ENCODE measurements around the gene DNAH7. TPM values are rescaled to one million over a fixed set of nuclear protein-coding genes. Genes with fewer than 3 reads are reported as not detected.

Gene DNAH7
- total RNA-seq, 4 donors from 2014 or later, result 0.05 to 0.07 (median 0.05) TPM; not detected in 1

DNA sequence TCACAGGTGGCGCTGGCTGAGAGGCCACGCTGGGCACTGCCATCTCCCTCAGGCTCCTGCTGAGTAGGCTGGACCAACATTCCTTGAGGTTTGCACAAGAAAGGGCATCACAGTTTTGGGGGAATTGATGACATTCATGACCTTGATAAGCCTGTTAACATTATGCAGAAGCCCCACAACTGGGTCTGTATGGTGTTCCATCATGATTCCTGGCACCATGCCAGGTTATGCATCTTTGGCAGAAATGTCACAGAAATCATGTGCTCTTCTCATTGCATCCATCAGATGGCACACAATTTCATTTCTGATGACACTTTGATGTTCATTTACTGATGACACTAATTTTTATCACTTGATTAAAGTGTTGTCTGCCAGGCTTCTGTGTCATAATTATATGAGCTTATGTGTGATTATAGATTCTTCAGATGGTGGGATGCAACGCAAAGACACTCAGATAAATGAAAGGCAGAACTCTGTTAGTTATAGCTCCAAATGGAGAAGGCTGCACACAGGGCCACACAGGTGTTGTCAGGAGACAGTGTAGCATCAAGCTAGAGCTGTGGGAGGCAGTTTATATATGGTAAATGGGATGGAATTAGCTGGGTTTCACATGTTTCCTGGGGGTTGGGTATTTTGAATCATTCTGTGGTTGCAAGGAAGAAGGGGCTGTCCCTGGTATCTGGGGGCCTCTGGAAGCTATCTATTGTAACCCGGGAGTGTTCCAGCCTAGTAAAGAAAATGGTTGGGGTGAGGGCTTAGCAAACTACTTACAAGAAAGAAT, 220.3 kb downstream of the DNAH7 start:
- ATAC-seq (no peak), DNase-seq (no peak)
- Histone ChIP-seq H3K4me1 (no peaks in the 10 kb centered on the region), H3K27me3 (no peaks in the 10 kb centered on the region), H3K36me3 (no peaks in the 10 kb centered on the region), H3K9me3 (no peaks in the 10 kb centered on the region), H3K4me3 (no peak overlapping the region), H3K27ac (no peak overlapping the region)
- TF ChIP-seq CTCF (IDR thresholded peaks at IDR 0.05 in 4 of 5, conservative IDR thresholded peaks at IDR 0.05 in 1 of 5) (no peak), POLR2A (IDR thresholded peaks at IDR 0.05) (no peak)
- intact Hi-C loops (cut with DNase I; ENCODE audit: low total_unique reads), result no loop called here
- in situ Hi-C loops (cut with MboI; ENCODE audit: low sequenced_read_pairs in 4 of 4), result no loop called here

- no peaks in the 10 kb centered on the region for H3K27me3 ChIP-seq
- no peak for TF ChIP-seq POLR2A (IDR thresholded peaks at IDR 0.05)
- TF ChIP-seq CTCF (IDR thresholded peaks at IDR 0.05 in 4 of 5, conservative IDR thresholded peaks at IDR 0.05 in 1 of 5), result no peak
- H3K4me3 ChIP-seq, result no peak overlapping the region
- H3K36me3 ChIP-seq, result no peaks in the 10 kb centered on the region
- in situ Hi-C loops (cut with MboI; ENCODE audit: low sequenced_read_pairs in 4 of 4), result no loop called here
- intact Hi-C loops (cut with DNase I; ENCODE audit: low total_unique reads), result no loop called here
- no peaks in the 10 kb centered on the region for H3K4me1 ChIP-seq
- no peak overlapping the region for H3K27ac ChIP-seq
- DNase-seq (no peak), ATAC-seq (no peak)
- H3K9me3 ChIP-seq, result no peaks in the 10 kb centered on the region
Observed at GRCh38 chr2:195842932-195843331, 225.7 kb downstream of the DNAH7 start.

GRCh38 chr2:195838002-195838401, 230.6 kb downstream of the DNAH7 start:
- intact Hi-C loops (cut with DNase I; ENCODE audit: low total_unique reads) (no loop called here), in situ Hi-C loops (cut with MboI; ENCODE audit: low sequenced_read_pairs in 4 of 4) (no loop called here)
- ATAC-seq (no peak), DNase-seq (no peak)
- H3K4me3 ChIP-seq, result no peak overlapping the region
- no peaks in the 10 kb centered on the region for H3K9me3 ChIP-seq
- no peak for TF ChIP-seq CTCF (IDR thresholded peaks at IDR 0.05 in 4 of 5, conservative IDR thresholded peaks at IDR 0.05 in 1 of 5)
- no peak for TF ChIP-seq POLR2A (IDR thresholded peaks at IDR 0.05)
- H3K36me3 ChIP-seq, result no peaks in the 10 kb centered on the region
- no peaks in the 10 kb centered on the region for H3K27me3 ChIP-seq
- H3K27ac ChIP-seq, result no peak overlapping the region
- no peaks in the 10 kb centered on the region for H3K4me1 ChIP-seq

DNA sequence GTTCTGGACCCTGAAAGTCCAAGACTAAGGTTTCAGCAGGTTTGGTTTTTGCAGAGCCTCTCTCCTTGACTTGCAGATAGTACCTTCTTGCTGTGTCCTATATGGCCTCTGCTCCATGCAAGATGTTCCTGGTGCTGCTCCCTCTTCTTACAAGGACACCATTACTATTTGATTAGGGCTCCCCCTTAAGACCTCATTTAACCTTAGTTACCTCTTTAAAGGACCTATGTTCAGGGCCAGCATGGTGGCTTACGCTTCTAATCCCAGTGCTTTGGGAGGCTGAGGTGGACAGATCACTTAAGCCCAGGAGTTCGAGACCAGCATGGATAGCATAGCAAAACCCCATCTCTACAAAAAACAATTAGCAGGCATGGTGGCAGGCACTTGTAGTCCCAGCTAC, 232.6 kb downstream of the DNAH7 start:
- no peak overlapping the region for H3K4me3 ChIP-seq
- DNase-seq, result no peak
- H3K9me3 ChIP-seq, result no peaks in the 10 kb centered on the region
- H3K4me1 ChIP-seq, result no peaks in the 10 kb centered on the region
- in situ Hi-C loops (cut with MboI; ENCODE audit: low sequenced_read_pairs in 4 of 4), result no loop called here
- no peaks in the 10 kb centered on the region for H3K27me3 ChIP-seq
- no peak for TF ChIP-seq POLR2A (IDR thresholded peaks at IDR 0.05)
- no peak for TF ChIP-seq CTCF (IDR thresholded peaks at IDR 0.05 in 4 of 5, conservative IDR thresholded peaks at IDR 0.05 in 1 of 5)
- no peak overlapping the region for H3K27ac ChIP-seq
- intact Hi-C loops (cut with DNase I; ENCODE audit: low total_unique reads), result no loop called here
- no peak for ATAC-seq
- H3K36me3 ChIP-seq, result no peaks in the 10 kb centered on the region

DNA sequence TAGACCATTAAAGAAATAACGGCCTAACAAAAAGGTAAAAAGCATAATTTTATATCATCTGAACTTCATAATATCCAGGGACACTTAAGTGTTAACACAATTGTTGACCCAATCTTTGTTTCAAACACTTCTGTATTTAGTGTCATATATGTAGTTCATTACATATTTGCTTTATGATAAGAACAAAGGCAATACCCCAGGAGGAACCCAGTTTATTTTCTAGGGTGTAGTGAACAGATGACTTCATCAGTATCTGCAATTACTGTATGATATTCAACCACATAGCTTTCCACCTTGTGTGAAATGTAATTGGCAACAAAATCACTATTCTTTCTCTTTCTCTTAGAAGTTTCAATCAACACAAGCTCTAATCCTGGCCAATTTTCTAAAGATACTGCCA, 233.8 kb downstream of the DNAH7 start:
- no peak overlapping the region for H3K4me3 ChIP-seq
- DNase-seq, result no peak
- TF ChIP-seq POLR2A (IDR thresholded peaks at IDR 0.05), result no peak
- no peak for TF ChIP-seq CTCF (IDR thresholded peaks at IDR 0.05 in 4 of 5, conservative IDR thresholded peaks at IDR 0.05 in 1 of 5)
- H3K9me3 ChIP-seq, result no peaks in the 10 kb centered on the region
- H3K27me3 ChIP-seq, result no peaks in the 10 kb centered on the region
- in situ Hi-C loops (cut with MboI; ENCODE audit: low sequenced_read_pairs in 4 of 4), result no loop called here
- no peak overlapping the region for H3K27ac ChIP-seq
- ATAC-seq, result no peak
- no peaks in the 10 kb centered on the region for H3K36me3 ChIP-seq
- intact Hi-C loops (cut with DNase I; ENCODE audit: low total_unique reads), result no loop called here
- H3K4me1 ChIP-seq, result no peaks in the 10 kb centered on the region

Measured in gastrocnemius medialis (tissue), 4 donors.